MCF 10A (cell line): ENCODE results near the gene PACSIN2. TPM values are rescaled to one million over a fixed set of nuclear protein-coding genes. Genes with fewer than 3 reads are reported as not detected.

Experiments used
- BruUV-seq: library from RNA; stranded (reverse); fragments of 400-500 nt; replicated peaks from 2 replicates; lab custom pipeline; 2021; lab: Mats Ljungman, UMichigan
- CTCF ChIA-PET: fragments of 300-600 bp; sonication (Branson Sonifier 250); formaldehyde crosslinking; extraction: SDS; loops from one replicate; lab custom pipeline; 2021; ENCODE audit warnings: antibody characterized with exemption, inconsistent platforms; lab: Yijun Ruan, JAX
- POLR2A ChIA-PET: fragments of 300-600, 350-650 bp; sonication (Branson Sonifier 250); formaldehyde crosslinking; extraction: SDS; loops from one replicate; lab custom pipeline; 2020; ENCODE audit warnings: antibody characterized with exemption, inconsistent platforms; lab: Yijun Ruan, JAX
- DNase-seq: peaks from one replicate; pipeline ENCODE4 v3.0.0-alpha.2; 2018; ENCODE audit not compliant: unreplicated experiment
- H3K27ac Mint-ChIP-seq: one replicate; pipeline ENCODE4 v1.8.0; 2022; ENCODE audit warnings: mild to moderate bottlenecking, low read depth, mixed read lengths; ENCODE audit not compliant: unreplicated experiment
- H3K27me3 Mint-ChIP-seq: one replicate; pipeline ENCODE4 v1.8.0; 2022; ENCODE audit warnings: mixed read lengths; ENCODE audit not compliant: insufficient read depth, unreplicated experiment
- H3K36me3 Mint-ChIP-seq: one replicate; pipeline ENCODE4 v1.8.0; 2022; ENCODE audit warnings: mild to moderate bottlenecking, moderate library complexity, mixed read lengths; ENCODE audit not compliant: insufficient read depth, unreplicated experiment
- H3K4me1 Mint-ChIP-seq: one replicate; pipeline ENCODE4 v1.8.0; 2022; ENCODE audit warnings: mixed read lengths; ENCODE audit not compliant: insufficient read depth, unreplicated experiment
- H3K4me3 Mint-ChIP-seq: one replicate; pipeline ENCODE4 v1.8.0; 2022; ENCODE audit warnings: mild to moderate bottlenecking, moderate library complexity, mixed read lengths; ENCODE audit not compliant: unreplicated experiment
- H3K9me3 Mint-ChIP-seq: one replicate; pipeline ENCODE4 v1.8.0; 2022; ENCODE audit warnings: mixed read lengths; ENCODE audit not compliant: unreplicated experiment
- intact Hi-C: fragments of 100-400 bp; cut with micrococcal nuclease; formaldehyde crosslinking; loops from 2 replicates; pipeline ENCODE4 v1.14.1; 2022
- total RNA-seq: library from RNA; stranded (reverse); gene quantifications from 2 replicates; pipeline ENCODE4 v1.2.3, GENCODE V29; 2022
- TF ChIP-seq, protein P1 (sequence below): fragments of 200-600 bp; IDR thresholded peaks from one replicate; pipeline ENCODE4 v1.8.0; 2022; ENCODE audit warnings: antibody characterized with exemption, mild to moderate bottlenecking; ENCODE audit not compliant: unreplicated experiment

The PACSIN2 gene
- total RNA-seq, 1 experiment from 2014 or later: 67.3 TPM

DNA sequence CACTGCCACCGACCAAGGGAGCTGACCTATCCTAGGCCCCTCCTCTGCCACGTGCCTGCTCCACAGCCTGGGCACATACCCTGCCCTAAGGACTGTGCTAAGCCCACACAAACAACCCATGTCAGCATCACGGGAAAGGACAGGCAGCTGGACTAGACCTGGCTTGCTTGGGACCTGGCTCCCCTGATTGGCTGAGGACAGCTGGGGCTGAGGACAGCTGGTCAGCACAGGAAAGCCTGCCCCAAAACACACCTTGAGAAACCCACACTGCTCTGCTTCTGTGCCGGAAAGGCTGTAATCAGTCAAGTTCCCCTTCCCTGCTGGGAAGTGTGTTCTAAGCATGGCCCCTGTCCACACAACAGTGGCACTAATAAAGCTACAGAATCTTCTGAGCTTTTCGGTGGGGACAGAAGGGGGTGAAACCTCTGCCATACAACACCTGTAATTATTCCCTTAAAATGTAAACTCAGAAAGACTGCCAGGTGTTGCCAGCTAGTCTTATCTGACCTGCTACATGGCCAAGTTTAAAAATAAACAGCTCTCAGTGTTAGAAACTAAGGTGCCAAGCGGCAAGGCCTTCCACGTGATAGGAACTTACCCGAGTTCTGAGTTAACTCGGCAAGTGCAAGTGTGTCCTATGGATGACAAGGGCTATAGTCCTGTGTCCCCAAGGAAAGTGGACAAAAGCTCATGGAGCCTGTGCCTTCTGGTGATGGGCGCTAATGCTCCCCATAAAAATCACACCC is 122.2 kb downstream of the PACSIN2 start:
- peaks cover 56% of the 10 kb centered on the region for H3K36me3 Mint-ChIP-seq

DNA sequence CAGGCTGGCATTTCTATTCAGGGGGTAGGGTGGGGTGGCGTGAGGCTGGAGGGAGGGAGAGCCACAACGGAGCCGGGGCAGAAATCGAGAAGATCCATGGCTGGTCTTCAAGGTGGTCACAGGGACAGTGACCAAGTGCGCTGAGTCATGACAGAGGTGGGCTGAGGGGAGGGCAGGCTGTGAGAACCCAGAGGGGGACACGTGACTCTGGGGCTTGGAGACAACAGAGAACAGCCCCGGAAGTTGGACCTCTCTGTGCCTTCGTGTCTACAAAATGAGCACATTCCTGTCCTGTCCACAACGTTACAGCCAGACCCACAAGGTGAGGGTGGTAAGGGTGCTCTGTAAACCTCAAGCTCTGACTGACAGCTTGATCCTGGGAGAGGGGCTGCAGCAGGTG is 122.8 kb downstream of the PACSIN2 start:
- no TSS peak for BruUV-seq
- H3K4me1 Mint-ChIP-seq: peaks cover 16% of the 10 kb centered on the region
- no peak overlapping the region for H3K4me3 Mint-ChIP-seq
- TF ChIP-seq, protein P1, sequence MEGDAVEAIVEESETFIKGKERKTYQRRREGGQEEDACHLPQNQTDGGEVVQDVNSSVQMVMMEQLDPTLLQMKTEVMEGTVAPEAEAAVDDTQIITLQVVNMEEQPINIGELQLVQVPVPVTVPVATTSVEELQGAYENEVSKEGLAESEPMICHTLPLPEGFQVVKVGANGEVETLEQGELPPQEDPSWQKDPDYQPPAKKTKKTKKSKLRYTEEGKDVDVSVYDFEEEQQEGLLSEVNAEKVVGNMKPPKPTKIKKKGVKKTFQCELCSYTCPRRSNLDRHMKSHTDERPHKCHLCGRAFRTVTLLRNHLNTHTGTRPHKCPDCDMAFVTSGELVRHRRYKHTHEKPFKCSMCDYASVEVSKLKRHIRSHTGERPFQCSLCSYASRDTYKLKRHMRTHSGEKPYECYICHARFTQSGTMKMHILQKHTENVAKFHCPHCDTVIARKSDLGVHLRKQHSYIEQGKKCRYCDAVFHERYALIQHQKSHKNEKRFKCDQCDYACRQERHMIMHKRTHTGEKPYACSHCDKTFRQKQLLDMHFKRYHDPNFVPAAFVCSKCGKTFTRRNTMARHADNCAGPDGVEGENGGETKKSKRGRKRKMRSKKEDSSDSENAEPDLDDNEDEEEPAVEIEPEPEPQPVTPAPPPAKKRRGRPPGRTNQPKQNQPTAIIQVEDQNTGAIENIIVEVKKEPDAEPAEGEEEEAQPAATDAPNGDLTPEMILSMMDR: no peak
- H3K27me3 Mint-ChIP-seq: no peaks in the 10 kb centered on the region
- H3K27ac Mint-ChIP-seq: no peak overlapping the region
- H3K36me3 Mint-ChIP-seq: peaks cover 52% of the 10 kb centered on the region
- no peak for DNase-seq
- H3K9me3 Mint-ChIP-seq: no peaks in the 10 kb centered on the region
- CTCF ChIA-PET: interaction anchor here (1.1 kb wide), 1 partner anchor 9 kb away, joined by 3 read pairs; no protein-coding TSS in a partner anchor
- intact Hi-C loops: no loop called here
- POLR2A ChIA-PET: interaction anchor here (1.8 kb wide), 1 partner anchor 10 kb away, joined by 3 read pairs; no protein-coding TSS in a partner anchor

More for the DNA sequence above, 122.2 kb downstream of the PACSIN2 start:
- no peak for DNase-seq
- ChIA-PET CTCF (interaction anchor here (0.5 to 1.1 kb wide), 2 partner anchors 9 to 194 kb away, joined by 3 read pairs; no protein-coding TSS in a partner anchor), POLR2A (interaction anchor here (1.1 to 1.8 kb wide), 2 partner anchors 10 to 13 kb away, joined by 3 read pairs; no protein-coding TSS in a partner anchor)
- no peak overlapping the region for H3K27ac Mint-ChIP-seq
- intact Hi-C loops: no loop called here
- H3K27me3 Mint-ChIP-seq: no peaks in the 10 kb centered on the region
- TF ChIP-seq, protein P1: no peak
- H3K4me1 Mint-ChIP-seq: peaks cover 16% of the 10 kb centered on the region
- no peak overlapping the region for H3K4me3 Mint-ChIP-seq
- no peaks in the 10 kb centered on the region for H3K9me3 Mint-ChIP-seq
- no TSS peak for BruUV-seq

DNA sequence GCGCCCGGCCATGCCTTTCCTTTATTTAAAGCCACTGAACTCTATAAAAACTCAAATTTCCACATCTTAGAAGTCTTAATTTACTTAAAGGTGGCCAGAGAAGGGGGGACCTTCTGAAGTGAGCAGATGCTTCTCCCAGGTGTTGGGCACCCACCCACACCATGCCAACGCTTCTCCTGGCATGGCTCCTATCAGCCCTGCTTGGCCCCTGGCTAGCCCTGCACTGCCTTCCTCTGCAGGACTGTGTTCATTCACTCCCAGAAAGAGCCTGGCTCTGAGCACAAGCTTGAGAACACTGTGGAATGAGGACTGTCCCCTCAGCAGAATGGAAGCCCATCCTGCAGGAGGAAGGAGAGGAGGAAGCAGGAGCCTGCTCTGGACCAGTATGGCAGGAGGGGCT is 123.3 kb downstream of the PACSIN2 start:
- Mint-ChIP-seq H3K9me3 (no peaks in the 10 kb centered on the region), H3K27me3 (no peaks in the 10 kb centered on the region), H3K27ac (no peak overlapping the region), H3K4me1 (peaks cover 16% of the 10 kb centered on the region), H3K4me3 (no peak overlapping the region), H3K36me3 (peaks cover 49% of the 10 kb centered on the region)
- DNase-seq: no peak
- intact Hi-C loops: no loop called here
- TF ChIP-seq, protein P1: no peak
- POLR2A ChIA-PET: interaction anchor here (1.8 kb wide), 1 partner anchor 9 kb away, joined by 3 read pairs; no protein-coding TSS in a partner anchor
- no TSS peak for BruUV-seq
- CTCF ChIA-PET: no interaction called here

DNA sequence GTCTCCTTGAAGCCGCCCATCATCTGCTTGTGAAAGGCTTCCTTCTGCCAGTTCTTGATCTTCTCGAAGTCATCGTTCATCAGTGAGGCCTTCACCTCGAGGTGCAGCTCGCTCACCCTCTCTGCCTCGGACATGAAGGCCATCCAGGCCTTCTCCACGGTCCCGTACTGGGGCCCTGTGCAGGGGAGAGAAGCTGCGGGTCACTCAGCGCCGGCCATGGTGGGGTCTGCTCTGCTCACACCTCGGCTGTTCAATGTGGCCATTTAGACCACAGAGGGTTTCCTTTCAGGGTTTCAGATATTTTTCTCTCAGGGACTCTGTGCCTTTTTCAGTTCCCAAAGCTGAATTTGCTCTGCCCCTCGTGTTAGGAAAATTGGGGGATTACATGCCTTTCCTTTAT is 123.9 kb downstream of the PACSIN2 start:
- peaks cover 16% of the 10 kb centered on the region for H3K4me1 Mint-ChIP-seq
- no peak overlapping the region for H3K4me3 Mint-ChIP-seq
- no peaks in the 10 kb centered on the region for H3K9me3 Mint-ChIP-seq
- TF ChIP-seq, protein P1: no peak
- POLR2A ChIA-PET: interaction anchor here (0.5 kb wide), 1 partner anchor 51 kb away, joined by 3 read pairs; no protein-coding TSS in a partner anchor
- H3K27me3 Mint-ChIP-seq: no peaks in the 10 kb centered on the region
- intact Hi-C loops: no loop called here
- no peak for DNase-seq
- H3K36me3 Mint-ChIP-seq: peaks cover 42% of the 10 kb centered on the region
- CTCF ChIA-PET: interaction anchor here (0.6 kb wide), 2 partner anchors 66 to 1171 kb away, joined by 3 to 4 read pairs; no protein-coding TSS in a partner anchor
- no peak overlapping the region for H3K27ac Mint-ChIP-seq
- BruUV-seq: no TSS peak
